ENCODE data around the gene CKAP2L.

GRCh38 chr2:112713585-112713925, 50.9 kb downstream of the CKAP2L start:
- TF ChIP-seq POLR2A (IDR thresholded peaks at IDR 0.05; ENCODE audit: low read depth, low read length) (no peak), POLR2AphosphoS5 (IDR thresholded peaks at IDR 0.05; ENCODE audit: low read depth, low read length) (no peak), POU2F2 (IDR thresholded peaks at IDR 0.05; ENCODE audit: low read depth, low read length) (no peak), PAX5 (IDR thresholded peaks at IDR 0.05; ENCODE audit: insufficient read depth, low read length, severe bottlenecking) (no peak)
